Fibroblast of skin of scalp (primary cell): ENCODE results near the gene NADK.
"Not testable (repeated sequence)": the region's sequence is repeated elsewhere in the genome, so short reads cannot be mapped to it uniquely, and the experiment has no call there.

Source experiments
- DNase-seq: peaks from one replicate; pipeline ENCODE4 v3.0.0-alpha.2; 2013

The NADK gene

GRCh38 chr1:1745651-1746565 is 32.4 kb downstream of the NADK start:
- peak; percentile 81 for DNase-seq

- not testable (repeated sequence) for DNase-seq
Observed at GRCh38 chr1:1742529-1742928, 35.7 kb downstream of the NADK start.

DNA sequence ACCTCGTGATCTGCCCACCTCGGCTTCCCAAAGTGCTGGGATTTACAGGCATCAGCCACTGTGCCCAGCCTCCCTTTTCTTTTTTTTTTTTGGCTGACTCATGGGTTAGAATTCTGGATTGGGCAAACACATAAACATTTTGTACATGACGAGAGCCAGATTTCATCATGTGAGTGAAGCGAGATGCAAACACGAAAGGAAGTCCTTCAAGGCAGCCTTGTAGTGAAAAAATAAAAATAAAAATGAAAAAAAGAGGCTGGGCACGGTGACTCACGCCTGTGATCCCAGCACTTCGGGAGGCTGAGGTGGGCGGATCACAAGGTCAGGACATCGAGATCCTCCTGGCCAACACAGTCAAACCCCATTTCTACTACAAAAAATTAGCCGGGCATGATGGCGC is 37.3 kb downstream of the NADK start:
- peak; percentile 85 for DNase-seq

- DNase-seq = not testable (repeated sequence)
Observed at GRCh38 chr1:1738799-1739337, 39.4 kb downstream of the NADK start.

DNA sequence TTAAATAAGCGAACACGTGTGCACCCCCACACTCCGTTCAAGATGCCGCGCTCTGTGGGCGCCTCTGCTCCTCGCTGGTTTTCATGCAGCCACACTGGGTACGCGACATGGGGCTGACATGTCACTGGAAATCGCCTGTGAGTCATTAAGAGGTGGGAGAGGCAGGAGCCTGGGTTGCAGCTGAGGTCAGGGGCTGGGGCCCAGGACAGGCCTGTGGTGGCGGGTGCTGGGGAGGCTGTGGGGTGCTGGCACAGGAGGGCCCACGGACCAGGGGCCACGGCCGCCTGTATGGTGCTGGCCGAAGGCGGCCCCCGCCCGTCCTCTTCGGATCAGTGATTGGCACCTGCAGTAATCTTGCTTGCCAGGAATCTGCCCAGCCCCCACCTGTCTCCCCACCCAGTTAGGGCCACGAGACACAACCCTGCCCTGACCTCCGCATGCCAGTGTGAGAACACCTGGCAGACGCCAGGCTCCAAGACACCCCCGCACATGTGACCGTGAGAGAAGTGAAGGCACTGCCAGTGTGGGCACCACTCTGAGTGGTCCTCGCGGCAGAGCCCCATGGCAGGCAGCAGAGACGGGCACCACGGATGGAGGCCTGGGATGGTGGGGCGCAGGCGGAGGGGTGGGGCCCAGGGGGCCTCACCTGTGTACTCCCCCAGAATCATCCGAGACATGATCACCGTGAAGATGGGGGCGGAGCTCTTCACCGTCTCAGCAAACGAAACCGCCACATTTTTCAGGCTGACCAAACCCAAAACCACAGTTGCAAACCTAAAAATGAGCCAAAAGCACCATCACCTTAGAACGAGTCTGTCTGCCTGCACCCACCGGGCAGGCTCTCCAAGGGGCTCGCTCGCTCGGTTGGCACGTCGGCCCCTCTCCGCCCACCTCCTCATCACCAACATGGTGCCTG is 40.3 kb downstream of the NADK start:
- not testable (repeated sequence) for DNase-seq

GRCh38 chr1:1732381-1732780 is 45.9 kb downstream of the NADK start:
- DNase-seq = no peak

DNA sequence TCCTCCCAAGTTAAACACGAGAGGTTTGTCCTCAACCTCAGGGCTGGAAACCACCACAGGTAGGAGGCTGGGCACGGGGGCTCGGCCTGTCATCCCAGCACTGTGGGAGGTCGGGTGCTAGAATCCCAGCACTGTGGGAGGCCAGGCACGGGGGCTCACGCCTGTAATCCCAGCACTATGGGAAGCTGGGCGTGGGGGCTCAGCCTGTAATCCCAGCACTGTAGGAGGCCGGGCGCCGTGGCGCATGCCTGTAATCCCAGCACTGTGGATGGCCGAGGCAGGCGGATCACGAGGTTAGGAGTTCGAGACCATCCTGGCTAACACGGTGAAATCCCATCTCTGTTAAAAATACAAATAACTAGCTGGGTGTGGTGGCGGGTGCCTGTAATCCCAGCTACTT is 47.4 kb downstream of the NADK start:
- DNase-seq = no peak

GRCh38 chr1:1730230-1730629 is 48.0 kb downstream of the NADK start:
- DNase-seq = not testable (repeated sequence)

- not testable (repeated sequence) for DNase-seq
Observed at GRCh38 chr1:1729116-1729816, 49.0 kb downstream of the NADK start.

DNA sequence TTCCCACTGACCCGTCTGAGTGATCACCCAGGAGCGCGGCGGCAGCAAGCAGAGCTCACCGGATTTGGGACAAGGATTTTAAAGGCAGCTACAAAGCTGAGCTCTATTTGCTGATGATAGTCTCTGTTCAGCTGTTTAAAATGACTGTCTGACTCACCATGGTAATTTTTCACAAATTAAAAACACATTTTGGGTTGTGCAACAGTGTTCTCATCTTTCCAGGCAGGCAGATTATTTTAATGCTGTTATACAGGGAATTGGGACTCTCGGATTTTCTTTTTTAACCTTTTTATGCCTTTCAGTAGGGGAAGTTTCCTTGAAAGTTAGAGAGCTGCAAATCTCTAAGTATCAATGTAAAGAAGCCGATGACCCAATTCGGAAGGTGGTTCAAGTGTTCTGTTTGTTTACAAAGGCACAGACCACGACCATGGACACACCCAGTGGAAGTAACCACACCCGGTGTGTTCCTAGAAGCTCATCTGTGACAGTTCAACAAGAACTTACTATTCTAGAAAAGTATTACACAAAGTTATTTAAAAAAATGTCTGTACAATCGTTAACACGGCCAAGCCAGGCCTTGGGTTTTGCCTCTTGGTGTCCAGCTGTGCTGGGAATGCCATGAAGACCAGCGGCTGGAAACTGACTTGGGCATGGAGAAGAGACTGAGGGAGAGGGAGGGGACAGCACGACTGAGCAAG is 49.8 kb downstream of the NADK start:
- DNase-seq = peak; percentile 77

DNA sequence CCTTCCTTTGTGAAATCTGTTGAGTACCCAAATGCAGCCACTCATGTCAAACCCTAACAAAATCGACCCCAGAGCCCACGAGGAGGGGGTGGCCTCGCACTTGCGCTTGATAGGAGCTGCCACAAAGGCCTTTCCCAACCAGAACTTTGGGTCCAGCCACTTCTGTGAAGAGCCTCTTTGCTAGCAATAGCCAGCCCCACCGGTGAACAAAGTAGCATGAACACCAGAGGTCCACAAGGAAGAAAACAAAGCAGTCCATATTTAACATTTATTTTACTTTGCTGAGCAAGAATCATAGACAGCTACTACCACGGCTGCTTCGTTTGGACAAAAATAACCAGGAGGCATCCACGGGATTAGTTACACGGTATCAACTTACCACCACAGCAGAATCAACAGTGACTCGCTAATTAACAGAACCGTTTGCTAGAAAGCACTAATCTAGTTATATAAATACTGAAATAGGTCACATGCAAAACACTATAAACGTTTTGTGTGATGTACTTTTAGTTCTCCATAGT is 51.1 kb downstream of the NADK start:
- peak; percentile 4 for DNase-seq

DNA sequence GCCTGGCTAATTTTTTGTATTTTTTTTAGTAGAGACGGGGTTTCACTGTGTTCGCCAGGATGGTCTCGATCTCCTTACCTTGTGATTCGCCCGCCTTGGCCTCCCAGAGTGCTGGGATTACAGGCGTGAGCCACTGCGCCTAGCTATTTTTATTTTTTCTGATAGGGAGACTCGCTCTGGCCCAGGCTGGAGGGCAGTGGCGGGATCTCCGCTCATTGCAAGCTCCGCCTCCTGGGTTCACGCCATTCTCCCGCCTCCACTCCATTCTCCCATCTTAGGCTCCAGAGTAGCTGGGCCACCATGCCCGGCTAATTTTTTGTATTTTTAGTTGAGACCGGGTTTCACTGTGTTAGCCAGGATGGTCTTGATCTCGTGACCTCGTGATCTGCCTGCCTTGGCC is 52.2 kb downstream of the NADK start:
- DNase-seq = not testable (repeated sequence)

- peak; percentile 100 for DNase-seq
Observed at GRCh38 chr1:1724035-1724864, 54.0 kb downstream of the NADK start, which contains the start of gene CDK11A. Gene CDK11A, minus strand, starts transcription at chr1:1724357. Its CDS starts 1,539 bp downstream, at chr1:1722818.

GRCh38 chr1:1721201-1721600 is 57.1 kb downstream of the NADK start:
- DNase-seq = no peak

- not testable (repeated sequence) for DNase-seq
Observed at GRCh38 chr1:1715109-1715883, 63.0 kb downstream of the NADK start.

DNA sequence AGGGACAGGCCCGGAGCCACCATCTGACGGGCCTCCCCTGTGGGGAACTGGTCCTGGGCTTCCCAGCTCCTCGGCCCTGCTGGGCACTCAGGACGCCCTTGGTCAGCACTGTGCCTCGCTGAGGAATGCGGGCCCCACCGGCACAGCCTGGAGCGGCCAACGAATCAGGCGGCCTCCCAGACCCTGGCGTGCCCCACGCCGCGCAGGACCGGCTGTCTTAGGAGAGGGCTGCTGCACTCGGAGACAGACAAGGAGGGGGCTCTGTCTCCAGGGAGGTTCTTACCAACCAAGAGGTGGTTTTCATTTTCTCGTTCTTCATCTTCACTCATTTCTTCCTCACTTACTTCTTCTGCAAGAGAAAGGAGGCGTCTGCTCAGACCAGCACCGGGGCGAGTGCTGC is 70.4 kb downstream of the NADK start:
- not testable (repeated sequence) for DNase-seq

DNA sequence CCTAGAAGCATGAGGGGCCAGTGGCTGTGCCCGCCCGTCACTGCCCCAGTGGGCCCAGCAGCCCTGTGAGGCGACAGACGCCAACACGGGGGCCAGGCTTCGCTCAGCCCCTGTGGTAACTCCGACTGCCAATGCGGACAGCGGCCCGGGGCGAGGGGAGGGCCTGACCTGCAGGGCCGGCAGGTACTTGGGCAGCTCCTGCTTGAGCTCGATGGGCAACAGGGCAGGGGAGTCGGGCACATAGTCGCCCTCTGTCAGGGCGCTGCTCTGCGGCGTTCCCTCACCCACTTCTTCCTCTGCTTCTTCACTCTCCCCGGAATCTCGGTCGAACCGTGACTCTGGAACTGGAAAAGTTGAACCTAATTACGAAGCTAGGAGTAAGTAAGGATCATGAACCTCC is 71.0 kb downstream of the NADK start:
- DNase-seq = not testable (repeated sequence)

DNA sequence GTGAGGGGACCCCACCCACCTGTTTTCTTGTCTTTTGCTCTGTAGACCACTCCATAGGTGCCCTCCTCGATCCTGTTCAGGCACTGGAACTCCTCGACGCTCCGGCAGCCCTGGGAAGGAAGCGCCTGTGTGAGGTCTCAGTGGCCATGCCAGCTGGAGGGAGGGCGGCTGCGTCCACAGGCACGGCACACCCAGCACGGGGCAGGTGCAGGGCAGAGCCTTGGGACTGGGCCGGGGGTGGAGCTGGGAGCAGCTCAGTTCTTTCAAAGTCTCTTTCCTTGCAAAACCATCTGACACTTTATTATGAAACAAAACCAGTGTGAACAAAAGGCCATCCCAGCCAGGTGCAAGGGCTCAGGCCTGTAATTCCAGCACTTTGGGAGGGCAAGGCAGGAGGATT is 72.6 kb downstream of the NADK start:
- not testable (repeated sequence) for DNase-seq

- DNase-seq = not testable (repeated sequence)
Observed at GRCh38 chr1:1704284-1704957, 73.8 kb downstream of the NADK start.
